ENCODE data around the gene MTFMT. TPM values are rescaled to one million over a fixed set of nuclear protein-coding genes. Genes with fewer than 3 reads are reported as not detected.

Gene MTFMT
- polyA plus RNA-seq, 1 experiment = 6.4 TPM

DNA sequence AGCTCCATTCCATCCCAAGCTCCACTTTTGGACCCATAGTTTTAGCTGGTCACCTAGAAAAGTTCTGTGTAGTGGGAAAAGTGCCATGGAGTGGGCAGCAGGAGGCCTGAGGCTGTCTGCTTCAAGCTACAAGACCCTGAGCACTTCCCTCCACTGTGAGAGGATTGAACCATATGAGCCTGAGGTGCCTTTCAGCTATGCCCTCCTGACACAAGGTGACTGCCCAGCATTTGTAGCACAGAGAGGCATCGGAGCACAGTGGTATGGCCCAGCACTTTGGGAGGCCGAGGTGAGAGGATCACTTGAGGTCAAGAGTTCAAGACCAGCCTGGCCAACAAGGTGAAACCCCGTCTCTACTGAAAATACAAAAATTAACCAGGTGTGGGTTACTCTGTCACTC, 43.2 kb upstream of the MTFMT start:
- POLR2A ChIA-PET = no interaction called here
- Histone ChIP-seq H3K36me3 (ENCODE audit: control insufficient read depth, insufficient read depth, low read length) (no peaks in the 10 kb centered on the region), H3K4me3 (ENCODE audit: low read depth, low read length) (no peak overlapping the region), H3K27me3 (ENCODE audit: control insufficient read depth, insufficient read depth, low read length) (no peaks in the 10 kb centered on the region; the same call in 1 of the 2 replicates)
- CTCF ChIA-PET = interaction anchor here (0.9 to 9.3 kb wide), 4 partner anchors 10 to 39 kb away, joined by 4 to 61 read pairs (median 14); no protein-coding TSS in a partner anchor
- TF ChIP-seq, protein P1, sequence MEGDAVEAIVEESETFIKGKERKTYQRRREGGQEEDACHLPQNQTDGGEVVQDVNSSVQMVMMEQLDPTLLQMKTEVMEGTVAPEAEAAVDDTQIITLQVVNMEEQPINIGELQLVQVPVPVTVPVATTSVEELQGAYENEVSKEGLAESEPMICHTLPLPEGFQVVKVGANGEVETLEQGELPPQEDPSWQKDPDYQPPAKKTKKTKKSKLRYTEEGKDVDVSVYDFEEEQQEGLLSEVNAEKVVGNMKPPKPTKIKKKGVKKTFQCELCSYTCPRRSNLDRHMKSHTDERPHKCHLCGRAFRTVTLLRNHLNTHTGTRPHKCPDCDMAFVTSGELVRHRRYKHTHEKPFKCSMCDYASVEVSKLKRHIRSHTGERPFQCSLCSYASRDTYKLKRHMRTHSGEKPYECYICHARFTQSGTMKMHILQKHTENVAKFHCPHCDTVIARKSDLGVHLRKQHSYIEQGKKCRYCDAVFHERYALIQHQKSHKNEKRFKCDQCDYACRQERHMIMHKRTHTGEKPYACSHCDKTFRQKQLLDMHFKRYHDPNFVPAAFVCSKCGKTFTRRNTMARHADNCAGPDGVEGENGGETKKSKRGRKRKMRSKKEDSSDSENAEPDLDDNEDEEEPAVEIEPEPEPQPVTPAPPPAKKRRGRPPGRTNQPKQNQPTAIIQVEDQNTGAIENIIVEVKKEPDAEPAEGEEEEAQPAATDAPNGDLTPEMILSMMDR (IDR thresholded peaks at IDR 0.05; ENCODE audit: insufficient read depth, low read depth, low read length) = no peak
- DNase-seq (ENCODE audit: low read depth) = no peak

GRCh38 chr15:65072027-65072426, 42.6 kb upstream of the MTFMT start:
- DNase-seq (ENCODE audit: low read depth) = no peak
- POLR2A ChIA-PET = no interaction called here
- CTCF ChIA-PET = interaction anchor here (0.9 to 9.3 kb wide), 4 partner anchors 11 to 38 kb away, joined by 4 to 61 read pairs (median 14); no protein-coding TSS in a partner anchor
- Histone ChIP-seq H3K36me3 (ENCODE audit: control insufficient read depth, insufficient read depth, low read length) (no peaks in the 10 kb centered on the region), H3K4me3 (ENCODE audit: low read depth, low read length) (no peak overlapping the region), H3K27me3 (ENCODE audit: control insufficient read depth, insufficient read depth, low read length) (peaks cover 4% of the 10 kb centered on the region)
- TF ChIP-seq, protein P1 (IDR thresholded peaks at IDR 0.05; ENCODE audit: insufficient read depth, low read depth, low read length) = no peak

DNA sequence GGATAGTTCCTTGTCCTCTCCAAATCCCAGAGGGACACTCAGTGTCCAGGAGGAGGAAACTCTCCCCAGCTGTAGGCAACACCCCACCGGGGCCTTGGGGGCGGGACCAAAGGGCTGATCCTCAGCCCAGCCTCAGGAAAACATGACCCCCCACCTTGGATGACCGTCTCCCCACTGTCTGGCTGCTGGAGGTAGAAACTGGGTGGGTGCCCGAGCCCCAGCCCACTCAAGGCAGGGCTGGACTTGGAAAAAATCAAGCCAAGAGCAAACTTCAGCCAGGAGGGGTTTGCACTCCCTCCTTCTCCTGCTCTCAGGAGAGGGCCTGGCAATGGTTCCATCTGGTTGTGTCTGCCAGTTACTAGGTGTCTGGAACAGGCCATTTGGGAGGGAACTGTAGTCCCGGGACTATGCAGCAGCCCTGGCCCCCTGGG, 42.0 kb upstream of the MTFMT start:
- ChIA-PET POLR2A (no interaction called here), CTCF (interaction anchor here (9.3 kb wide), 1 partner anchor 16 kb away, joined by 61 read pairs; no protein-coding TSS in a partner anchor)
- H3K4me3 ChIP-seq (ENCODE audit: low read depth, low read length) = no peak overlapping the region
- H3K36me3 ChIP-seq (ENCODE audit: control insufficient read depth, insufficient read depth, low read length) = no peaks in the 10 kb centered on the region
- peaks cover 9% of the 10 kb centered on the region for H3K27me3 ChIP-seq (ENCODE audit: control insufficient read depth, insufficient read depth, low read length)
- DNase-seq (ENCODE audit: low read depth) = no peak
- TF ChIP-seq, protein P1 (IDR thresholded peaks at IDR 0.05; ENCODE audit: insufficient read depth, low read depth, low read length) = no peak

DNA sequence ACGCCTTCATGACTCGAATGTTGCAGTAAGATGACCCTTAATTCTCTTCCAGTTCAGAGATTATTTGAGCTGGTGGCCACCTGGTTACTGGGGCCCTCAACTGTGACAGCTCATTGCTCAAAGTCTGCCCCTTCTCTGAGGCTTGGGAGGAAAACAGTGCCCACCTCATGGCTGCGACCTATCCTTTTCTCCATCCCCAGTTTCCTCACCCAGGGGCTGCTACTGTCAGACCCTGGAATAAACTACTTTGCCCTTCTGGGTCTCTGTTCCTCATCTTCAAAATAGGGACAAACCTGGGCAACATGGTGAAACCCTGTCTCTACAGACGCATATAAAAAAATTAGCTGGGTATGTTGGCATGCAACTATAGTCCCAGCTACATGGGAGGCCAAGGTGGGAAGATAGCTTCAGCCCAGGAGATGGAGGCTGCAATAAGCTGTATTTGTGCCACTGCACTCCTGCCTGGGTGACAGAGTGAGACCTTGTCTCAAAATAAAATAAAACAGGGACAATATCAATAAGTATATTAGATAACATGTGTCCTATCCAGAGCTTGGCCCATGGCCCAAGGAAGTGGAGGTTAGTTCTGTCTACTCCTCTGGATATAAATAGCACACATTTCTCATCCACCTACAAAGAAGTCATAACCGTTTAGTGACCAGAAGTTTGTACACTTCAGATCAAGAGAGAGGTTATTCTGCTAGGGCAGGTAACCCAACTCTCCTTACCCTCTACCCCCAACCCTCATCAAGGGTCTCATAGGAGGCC, 40.5 kb upstream of the MTFMT start:
- ChIA-PET POLR2A (no interaction called here), CTCF (interaction anchor here (1.2 to 6.5 kb wide), 4 partner anchors 9 to 36 kb away, joined by 6 to 59 read pairs (median 34); partner anchors contain the start of gene KBTBD13)
- TF ChIP-seq, protein P1 (IDR thresholded peaks at IDR 0.05; ENCODE audit: insufficient read depth, low read depth, low read length) = no peak
- Histone ChIP-seq H3K27me3 (ENCODE audit: control insufficient read depth, insufficient read depth, low read length) (peaks cover 18% of the 10 kb centered on the region), H3K36me3 (ENCODE audit: control insufficient read depth, insufficient read depth, low read length) (no peaks in the 10 kb centered on the region), H3K4me3 (ENCODE audit: low read depth, low read length) (no peak overlapping the region)
- DNase-seq (ENCODE audit: low read depth) = no peak

DNA sequence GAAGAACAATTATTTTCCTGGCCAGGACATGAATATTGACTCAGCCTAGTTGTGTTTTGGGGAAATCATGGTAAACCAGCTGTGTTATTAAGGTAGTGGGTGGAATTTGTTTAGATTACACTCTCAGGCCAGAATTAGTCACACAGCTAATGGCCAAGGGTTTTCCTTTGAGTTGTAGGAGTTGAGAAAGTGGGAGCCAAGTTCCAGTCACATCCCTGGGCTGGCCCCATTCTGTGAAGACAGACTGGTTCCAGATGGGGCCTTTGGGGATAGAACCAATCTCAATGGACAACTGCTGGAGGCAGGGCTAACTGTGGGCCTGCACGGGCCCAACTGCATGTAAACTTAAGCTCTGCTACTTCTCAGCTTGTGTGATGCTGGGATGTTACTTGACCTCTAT, 39.7 kb upstream of the MTFMT start:
- Histone ChIP-seq H3K27me3 (ENCODE audit: control insufficient read depth, insufficient read depth, low read length) (peaks cover 20% of the 10 kb centered on the region), H3K36me3 (ENCODE audit: control insufficient read depth, insufficient read depth, low read length) (no peaks in the 10 kb centered on the region), H3K4me3 (ENCODE audit: low read depth, low read length) (no peak overlapping the region)
- DNase-seq (ENCODE audit: low read depth) = peak; percentile 91
- POLR2A ChIA-PET = interaction anchor here (0.6 kb wide), 1 partner anchor 212 kb away, joined by 4 read pairs; no protein-coding TSS in a partner anchor
- TF ChIP-seq, protein P1 (IDR thresholded peaks at IDR 0.05; ENCODE audit: insufficient read depth, low read depth, low read length) = no peak
- CTCF ChIA-PET = interaction anchor here (1.2 to 6.5 kb wide), 4 partner anchors 10 to 35 kb away, joined by 6 to 59 read pairs (median 34); partner anchors contain the start of gene KBTBD13

All from BJ (cell line).